Bronchial epithelial cell (primary cell): ENCODE measurements around the gene HTR2A. TPM values are rescaled to one million over a fixed set of nuclear protein-coding genes. Genes with fewer than 3 reads are reported as not detected.

Experiments used
- DNase-seq: peaks from one replicate; pipeline ENCODE4 v3.0.0-alpha.2; 2010; ENCODE audit warnings: low read depth
- FAIRE-seq: peaks from 2 replicates; lab custom pipeline; 2011; peaks lifted over from hg19 to GRCh38; lab: Jason Lieb, UNC
- H3K27me3 ChIP-seq: 2 replicates; pipeline ENCODE4 v1.5.1; 2011; ENCODE audit warnings: low read length; ENCODE audit not compliant: control insufficient read depth, insufficient read depth
- H3K36me3 ChIP-seq: 2 replicates; pipeline ENCODE4 v1.5.1; 2011; ENCODE audit warnings: low read length; ENCODE audit not compliant: control insufficient read depth, insufficient read depth
- H3K4me3 ChIP-seq: 2 replicates; pipeline ENCODE4 v1.5.1; 2011; ENCODE audit warnings: mild to moderate bottlenecking, low read depth, low read length, control low read depth
- CTCF ChIP-seq: IDR thresholded peaks from 2 replicates; pipeline ENCODE4 v1.5.1; 2011; ENCODE audit warnings: mild to moderate bottlenecking, moderate library complexity, low read length, control low read depth, inconsistent platforms; ENCODE audit not compliant: insufficient read depth, severe bottlenecking
- total RNA-seq: library from RNA; depleted of rRNA; stranded (reverse); fragments of >200 nt; gene quantifications from 2 replicates; pipeline ENCODE4 v1.2.1, GENCODE V29; 2014

The HTR2A gene
- total RNA-seq, 1 donor from 2014 or later, result not detected

DNA sequence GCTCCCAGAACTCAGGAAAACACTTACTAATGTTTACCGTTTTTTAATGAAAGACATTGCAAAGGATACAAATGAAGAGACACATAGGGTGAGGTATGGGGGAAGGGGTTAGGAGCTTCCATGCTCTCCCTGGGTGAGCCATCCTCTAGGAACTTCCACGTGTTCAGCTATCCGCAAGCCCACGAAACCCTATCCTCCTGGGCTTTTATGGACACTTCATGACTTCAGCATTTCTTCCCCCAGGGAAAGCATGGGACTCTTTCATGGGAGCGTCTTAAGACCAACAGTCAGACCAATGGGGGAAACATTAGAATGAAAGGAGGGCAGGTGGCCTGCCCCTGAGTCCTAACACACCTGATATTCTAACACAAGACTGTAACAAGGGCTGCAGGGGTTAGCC is 93.3 kb downstream of the HTR2A start:
- Histone ChIP-seq H3K36me3 (no peaks in the 10 kb centered on the region), H3K27me3 (no peaks in the 10 kb centered on the region), H3K4me3 (no peak overlapping the region)
- no peak for TF ChIP-seq CTCF
- FAIRE-seq, result no peak
- no peak for DNase-seq

DNA sequence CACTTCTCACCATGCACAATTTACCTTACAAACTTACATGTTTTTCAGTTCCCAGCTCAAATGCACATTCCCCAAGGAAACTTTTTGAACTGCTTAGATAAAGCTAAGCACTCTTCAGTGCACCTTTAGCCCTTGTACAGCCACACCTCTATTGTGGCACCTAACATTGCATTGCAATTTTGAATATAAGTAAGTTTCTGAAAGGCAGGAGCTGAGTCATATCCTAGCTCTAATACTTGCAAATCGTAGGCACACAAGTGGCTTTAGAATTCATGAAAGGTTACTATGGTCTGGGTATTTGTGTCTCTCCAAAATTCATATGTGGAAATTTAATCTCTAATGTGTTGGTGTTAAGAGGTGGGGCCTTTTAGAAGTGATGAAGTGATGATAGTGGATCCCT is 95.0 kb downstream of the HTR2A start:
- no peak overlapping the region for H3K4me3 ChIP-seq
- H3K36me3 ChIP-seq, result no peaks in the 10 kb centered on the region
- H3K27me3 ChIP-seq, result no peaks in the 10 kb centered on the region
- TF ChIP-seq CTCF, result no peak
- FAIRE-seq (no peak), DNase-seq (peak; percentile 51)

DNA sequence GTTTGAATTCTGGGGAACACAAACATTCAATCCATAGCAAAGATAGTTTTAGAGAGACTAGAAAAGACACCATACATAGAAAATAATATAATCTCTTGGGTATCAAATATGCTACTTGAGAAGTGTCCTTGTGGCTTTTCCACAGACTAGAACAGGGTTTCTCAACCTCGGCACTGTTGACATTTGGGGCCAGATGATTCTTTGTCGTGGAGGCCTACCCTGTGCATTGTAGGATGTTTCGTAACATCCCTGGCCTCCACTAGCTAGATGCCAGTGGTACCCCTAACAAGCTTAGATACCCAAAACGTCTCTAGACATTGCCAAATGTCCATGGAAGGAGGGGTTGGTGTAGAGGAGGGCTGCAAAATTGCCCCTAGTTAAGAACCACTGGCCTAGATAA is 97.7 kb downstream of the HTR2A start:
- FAIRE-seq, result no peak

GRCh38 chr13:46797501-46798237 is 99.2 kb downstream of the HTR2A start:
- FAIRE-seq (no peak), DNase-seq (no peak)
- Histone ChIP-seq H3K27me3 (no peaks in the 10 kb centered on the region), H3K4me3 (peak overlapping the region; percentile 99), H3K36me3 (no peaks in the 10 kb centered on the region)
- TF ChIP-seq CTCF, result no peak

More for the DNA sequence above, 97.7 kb downstream of the HTR2A start:
- TF ChIP-seq CTCF, result no peak
- H3K4me3 ChIP-seq, result no peak overlapping the region
- H3K27me3 ChIP-seq, result no peaks in the 10 kb centered on the region
- no peak for DNase-seq
- no peaks in the 10 kb centered on the region for H3K36me3 ChIP-seq

DNA sequence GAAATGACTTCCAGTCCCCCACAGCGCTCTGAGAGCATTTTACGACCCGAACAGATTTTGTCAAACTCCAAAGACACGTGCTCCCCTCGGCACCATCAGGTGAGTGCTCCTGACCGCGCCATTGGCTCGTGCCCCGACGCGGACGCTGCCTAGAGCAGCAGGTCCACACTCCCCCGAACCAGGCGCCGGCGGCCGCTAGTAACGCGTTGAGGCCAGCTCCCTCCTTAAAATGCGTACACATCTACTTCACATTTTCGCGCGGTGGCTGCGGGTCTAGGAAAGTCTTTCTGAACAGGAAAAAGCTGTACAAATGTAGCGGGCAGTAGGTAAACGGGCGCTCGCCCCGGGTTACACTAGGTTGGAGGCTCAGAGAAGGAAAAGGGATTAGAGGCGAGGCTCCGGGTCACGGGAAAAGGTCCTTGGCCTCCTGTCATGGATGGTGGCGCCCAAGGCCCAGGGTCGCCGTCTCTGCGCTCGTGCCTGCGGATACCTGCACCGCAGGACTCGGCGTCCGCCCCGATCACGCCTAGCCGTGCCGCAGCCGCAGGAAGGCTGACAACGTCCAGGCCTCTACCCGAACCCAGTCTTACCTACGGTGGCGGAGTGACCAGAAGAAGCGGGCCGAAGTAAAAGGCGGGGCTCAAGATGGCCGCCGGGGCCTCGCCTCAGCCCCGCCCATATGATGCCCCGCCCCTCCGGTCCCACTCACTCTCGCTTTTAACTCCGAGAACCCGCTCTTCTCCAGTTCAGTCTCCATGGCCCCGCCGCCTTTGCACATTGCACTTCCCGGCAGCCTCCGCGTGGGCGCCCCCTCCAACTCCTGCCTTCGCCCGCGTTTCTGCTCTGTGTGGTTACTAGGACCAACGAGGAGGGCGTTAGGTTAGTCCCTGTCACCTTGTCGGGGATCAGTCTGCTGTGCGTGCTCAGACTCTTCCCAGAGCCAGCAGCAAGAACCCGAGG is 100.1 kb downstream of the HTR2A start, which contains the start of gene ESD:
Gene ESD, minus strand, starts transcription at position 647 of the 960 bp plus-strand sequence. CDS start 5,748 bp downstream, outside the sequence.
- DNase-seq (peak; percentile 68), FAIRE-seq (no peak)
- Histone ChIP-seq H3K36me3 (no peaks in the 10 kb centered on the region), H3K27me3 (no peaks in the 10 kb centered on the region), H3K4me3 (peak within 1 kb of the TSS; percentile 99)
- no peak for TF ChIP-seq CTCF
